Suprapubic skin (tissue), 4 donors: ENCODE measurements around the gene PCDH12. TPM values are rescaled to one million over a fixed set of nuclear protein-coding genes. Genes with fewer than 3 reads are reported as not detected.

ENCODE experiments used
- DNase-seq, 2 donors: peaks; one replicate each; pipeline ENCODE4 v3.0.0-alpha.2; 2019; ENCODE audit warnings: low spot score in 2 of 2
- H3K27ac ChIP-seq: fragments of 200-600 bp; sonication (generic); one replicate; pipeline ENCODE4 v1.5.1; 2019
- H3K27me3 ChIP-seq: fragments of 200-600 bp; sonication (generic); one replicate; pipeline ENCODE4 v1.5.1; 2019
- H3K36me3 ChIP-seq: fragments of 200-600 bp; sonication (generic); one replicate; pipeline ENCODE4 v1.5.1; 2019
- H3K4me1 ChIP-seq: fragments of 200-600 bp; sonication (generic); one replicate; pipeline ENCODE4 v1.5.1; 2019
- H3K4me3 ChIP-seq: fragments of 200-600 bp; sonication (generic); one replicate; pipeline ENCODE4 v1.5.1; 2019; ENCODE audit warnings: mild to moderate bottlenecking
- H3K9me3 ChIP-seq: fragments of 200-600 bp; sonication (generic); one replicate; pipeline ENCODE4 v1.5.1; 2019
- CTCF ChIP-seq, 2 donors: fragments of 200-600 bp in 1 of 2; fragments of 450-650 bp in 1 of 2; sonication (generic) in 1 of 2; IDR thresholded peaks; one replicate each; pipeline ENCODE4 v1.5.1; 2016 to 2019; ENCODE audit warnings: antibody characterized with exemption in 2 of 2, mild to moderate bottlenecking in 1 of 2, moderate library complexity in 1 of 2
- EP300 ChIP-seq: sonication (generic); formaldehyde crosslinking; IDR thresholded peaks from one replicate; pipeline ENCODE4 v1.6.1; 2017; ENCODE audit warnings: antibody characterized with exemption
- POLR2A ChIP-seq, 2 donors: fragments of 450-650 bp; IDR thresholded peaks; one replicate each; pipeline ENCODE4 v1.6.1; 2017; ENCODE audit warnings: antibody characterized with exemption in 2 of 2, mild to moderate bottlenecking in 2 of 2, moderate library complexity in 2 of 2
- POLR2AphosphoS5 ChIP-seq, 3 donors: sonication (generic); formaldehyde crosslinking; IDR thresholded peaks; one replicate each; pipeline ENCODE4 v1.6.1; 2017; ENCODE audit warnings: antibody characterized with exemption in 3 of 3
- WGBS: methylation state at CpG from one replicate; pipeline ENCODE4 v1.1.5; 2018; 5-methylcytosine and 5-hydroxymethylcytosine counted together
- total RNA-seq, 4 donors: library from RNA; depleted of rRNA; stranded (reverse); fragments of >200 nt; gene quantifications; one replicate each; pipeline ENCODE4 v1.1.0, GENCODE V29; 2016

PCDH12 gene
- total RNA-seq, 4 donors from 2014 or later: 0.44 to 2.0 (median 0.82) TPM

- Histone ChIP-seq H3K27ac (no peak overlapping the region), H3K4me1 (peaks cover 11% of the 10 kb centered on the region), H3K4me3 (no peak overlapping the region), H3K27me3 (peaks cover 6% of the 10 kb centered on the region), H3K36me3 (no peaks in the 10 kb centered on the region), H3K9me3 (no peaks in the 10 kb centered on the region)
- DNase-seq: no peak
- 96% methylated on average over 3 of the region's 3 CpGs for WGBS
- TF ChIP-seq EP300 (no peak), POLR2AphosphoS5 (IDR thresholded peaks at IDR 0.05) (no peak), CTCF (IDR thresholded peaks at IDR 0.05) (no peak), POLR2A (IDR thresholded peaks at IDR 0.05) (no peak)
These were observed 43.2 kb downstream of the PCDH12 start for GRCh38 chr5:141914797-141915196.

- TF ChIP-seq CTCF (IDR thresholded peaks at IDR 0.05): peak; percentile 9 to 14
- no peak for TF ChIP-seq POLR2AphosphoS5 (IDR thresholded peaks at IDR 0.05)
- H3K9me3 ChIP-seq: no peaks in the 10 kb centered on the region
- no peak overlapping the region for H3K27ac ChIP-seq
- WGBS: 12% methylated on average over 31 of the region's 40 CpGs
- peak in 1 of 2 donors; percentile 68 for DNase-seq
- H3K36me3 ChIP-seq: no peaks in the 10 kb centered on the region
- peak overlapping the region; percentile 43 for H3K4me3 ChIP-seq
- peaks cover 6% of the 10 kb centered on the region for H3K27me3 ChIP-seq
- H3K4me1 ChIP-seq: peaks cover 11% of the 10 kb centered on the region
These were observed 43.7 kb downstream of the PCDH12 start for GRCh38 chr5:141914199-141914743.

- Histone ChIP-seq H3K27ac (no peak overlapping the region), H3K4me3 (peak overlapping the region; percentile 43), H3K4me1 (peaks cover 11% of the 10 kb centered on the region), H3K9me3 (no peaks in the 10 kb centered on the region), H3K36me3 (no peaks in the 10 kb centered on the region), H3K27me3 (peaks cover 6% of the 10 kb centered on the region)
- no peak for TF ChIP-seq EP300
- 12% methylated on average over 16 of the region's 16 CpGs for WGBS
- no peak for DNase-seq
These were observed 44.3 kb downstream of the PCDH12 start for GRCh38 chr5:141913560-141914198.

- Histone ChIP-seq H3K4me3 (no peak overlapping the region), H3K4me1 (peaks cover 11% of the 10 kb centered on the region), H3K27me3 (peaks cover 6% of the 10 kb centered on the region), H3K27ac (no peak overlapping the region), H3K36me3 (no peaks in the 10 kb centered on the region), H3K9me3 (no peaks in the 10 kb centered on the region)
- whole genome bisulfite sequencing: 13% methylated on average over 1 of the region's 2 CpGs
- TF ChIP-seq EP300 (no peak), CTCF (IDR thresholded peaks at IDR 0.05) (no peak), POLR2A (IDR thresholded peaks at IDR 0.05) (no peak), POLR2AphosphoS5 (IDR thresholded peaks at IDR 0.05) (no peak)
- DNase-seq: no peak
These were observed 47.7 kb downstream of the PCDH12 start for GRCh38 chr5:141910271-141910673.

GRCh38 chr5:141909212-141909611, 48.8 kb downstream of the PCDH12 start:
- H3K36me3 ChIP-seq: no peaks in the 10 kb centered on the region
- no peak overlapping the region for H3K27ac ChIP-seq
- H3K4me1 ChIP-seq: peaks cover 9% of the 10 kb centered on the region
- peaks cover 6% of the 10 kb centered on the region for H3K27me3 ChIP-seq
- no peak overlapping the region for H3K4me3 ChIP-seq
- no peaks in the 10 kb centered on the region for H3K9me3 ChIP-seq
- TF ChIP-seq EP300 (no peak), POLR2A (IDR thresholded peaks at IDR 0.05) (no peak), POLR2AphosphoS5 (IDR thresholded peaks at IDR 0.05) (no peak), CTCF (IDR thresholded peaks at IDR 0.05) (no peak)
- 74% methylated on average over 4 of the region's 4 CpGs for WGBS
- DNase-seq: no peak

GRCh38 chr5:141908796-141909195, 49.2 kb downstream of the PCDH12 start:
- H3K4me3 ChIP-seq: no peak overlapping the region
- no peaks in the 10 kb centered on the region for H3K9me3 ChIP-seq
- 84% methylated on average over 2 of the region's 2 CpGs for WGBS
- DNase-seq: no peak
- H3K36me3 ChIP-seq: no peaks in the 10 kb centered on the region
- H3K27ac ChIP-seq: no peak overlapping the region
- peaks cover 5% of the 10 kb centered on the region for H3K4me1 ChIP-seq
- peaks cover 6% of the 10 kb centered on the region for H3K27me3 ChIP-seq
- TF ChIP-seq POLR2A (IDR thresholded peaks at IDR 0.05) (no peak), EP300 (no peak), POLR2AphosphoS5 (IDR thresholded peaks at IDR 0.05) (no peak), CTCF (IDR thresholded peaks at IDR 0.05) (no peak)
